ENCODE measurements around the gene KIF19. TPM values are rescaled to one million over a fixed set of nuclear protein-coding genes. Genes with fewer than 3 reads are reported as not detected.

KIF19 gene
- total RNA-seq, 3 donors from 2014 or later, result 0.73 to 7.4 (median 2.4) TPM

GRCh38 chr17:74336307-74336706, 10.3 kb downstream of the KIF19 start:
- Histone ChIP-seq H3K4me1 (ENCODE audit: low read depth) (no peaks in the 10 kb centered on the region), H3K36me3 (ENCODE audit: low read depth) (no peaks in the 10 kb centered on the region), H3K4me3 (no peak overlapping the region), H3K9me3 (no peaks in the 10 kb centered on the region)
- DNase-seq (no peak), ATAC-seq (no peak)
- intact Hi-C loops (cut with DNase I, micrococcal nuclease), result no loop called here
- TF ChIP-seq, protein P1, sequence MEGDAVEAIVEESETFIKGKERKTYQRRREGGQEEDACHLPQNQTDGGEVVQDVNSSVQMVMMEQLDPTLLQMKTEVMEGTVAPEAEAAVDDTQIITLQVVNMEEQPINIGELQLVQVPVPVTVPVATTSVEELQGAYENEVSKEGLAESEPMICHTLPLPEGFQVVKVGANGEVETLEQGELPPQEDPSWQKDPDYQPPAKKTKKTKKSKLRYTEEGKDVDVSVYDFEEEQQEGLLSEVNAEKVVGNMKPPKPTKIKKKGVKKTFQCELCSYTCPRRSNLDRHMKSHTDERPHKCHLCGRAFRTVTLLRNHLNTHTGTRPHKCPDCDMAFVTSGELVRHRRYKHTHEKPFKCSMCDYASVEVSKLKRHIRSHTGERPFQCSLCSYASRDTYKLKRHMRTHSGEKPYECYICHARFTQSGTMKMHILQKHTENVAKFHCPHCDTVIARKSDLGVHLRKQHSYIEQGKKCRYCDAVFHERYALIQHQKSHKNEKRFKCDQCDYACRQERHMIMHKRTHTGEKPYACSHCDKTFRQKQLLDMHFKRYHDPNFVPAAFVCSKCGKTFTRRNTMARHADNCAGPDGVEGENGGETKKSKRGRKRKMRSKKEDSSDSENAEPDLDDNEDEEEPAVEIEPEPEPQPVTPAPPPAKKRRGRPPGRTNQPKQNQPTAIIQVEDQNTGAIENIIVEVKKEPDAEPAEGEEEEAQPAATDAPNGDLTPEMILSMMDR (IDR thresholded peaks at IDR 0.05), result no peak

- TF ChIP-seq, protein P1 (IDR thresholded peaks at IDR 0.05), result no peak
- no peak for DNase-seq
- Histone ChIP-seq H3K4me3 (no peak overlapping the region), H3K36me3 (ENCODE audit: low read depth) (no peaks in the 10 kb centered on the region), H3K9me3 (no peaks in the 10 kb centered on the region), H3K4me1 (ENCODE audit: low read depth) (no peaks in the 10 kb centered on the region)
- peak; percentile 16 for ATAC-seq
- intact Hi-C loops (cut with DNase I, micrococcal nuclease), result no loop called here
These were observed 11.9 kb downstream of the KIF19 start for GRCh38 chr17:74337834-74338500.

- Histone ChIP-seq H3K9me3 (no peaks in the 10 kb centered on the region), H3K4me1 (ENCODE audit: low read depth) (no peaks in the 10 kb centered on the region), H3K4me3 (no peak overlapping the region), H3K36me3 (ENCODE audit: low read depth) (no peaks in the 10 kb centered on the region)
- DNase-seq (peak in 1 of 3 donors; percentile 19), ATAC-seq (no peak)
- intact Hi-C loops (cut with DNase I, micrococcal nuclease), result no loop called here
- TF ChIP-seq, protein P1 (IDR thresholded peaks at IDR 0.05), result no peak
These were observed 13.6 kb downstream of the KIF19 start for GRCh38 chr17:74339537-74340195.

GRCh38 chr17:74340470-74341023, 14.5 kb downstream of the KIF19 start:
- peak; percentile 49 for ATAC-seq
- no peaks in the 10 kb centered on the region for H3K9me3 ChIP-seq
- H3K4me3 ChIP-seq, result no peak overlapping the region
- intact Hi-C loops (cut with DNase I, micrococcal nuclease), result no loop called here
- no peaks in the 10 kb centered on the region for H3K4me1 ChIP-seq (ENCODE audit: low read depth)
- H3K36me3 ChIP-seq (ENCODE audit: low read depth), result no peaks in the 10 kb centered on the region
- no peak for DNase-seq
- TF ChIP-seq, protein P1 (IDR thresholded peaks at IDR 0.05), result no peak

- H3K4me3 ChIP-seq, result no peak overlapping the region
- DNase-seq, result no peak
- no peaks in the 10 kb centered on the region for H3K4me1 ChIP-seq (ENCODE audit: low read depth)
- H3K9me3 ChIP-seq, result no peaks in the 10 kb centered on the region
- TF ChIP-seq, protein P1 (IDR thresholded peaks at IDR 0.05), result no peak
- intact Hi-C loops (cut with DNase I, micrococcal nuclease), result no loop called here
- H3K36me3 ChIP-seq (ENCODE audit: low read depth), result no peaks in the 10 kb centered on the region
- no peak for ATAC-seq
These were observed 16.2 kb downstream of the KIF19 start for GRCh38 chr17:74342224-74342623.

All from mucosa of descending colon (tissue), 3 donors.